Measurements from ENCODE around the gene GNA15. TPM values are rescaled to one million over a fixed set of nuclear protein-coding genes. Genes with fewer than 3 reads are reported as not detected.

GNA15 gene
- total and polyA plus RNA-seq, 2 donors (not counting 3 experiments of a cell fraction or from before 2014, with no cell fraction given), result 0.17 TPM; not detected in 1

GRCh38 chr19:3192228-3192635, 56.4 kb downstream of the GNA15 start:
- CTCF ChIA-PET, result interaction anchor here (1.4 kb wide), 1 partner anchor 11 kb away, joined by 4 read pairs; no protein-coding TSS in a partner anchor
- H3K4me2 ChIP-seq (ENCODE audit: insufficient read depth, low read length), result no peak overlapping the region
- no peaks in the 10 kb centered on the region for H3K9me1 ChIP-seq (replicated peaks; ENCODE audit: control insufficient read depth, extremely low read depth, insufficient read depth, low read length)
- H3K9ac ChIP-seq (replicated peaks; ENCODE audit: extremely low read depth, insufficient read depth, low read length), result no peak overlapping the region
- intact Hi-C loops (cut with micrococcal nuclease), result no loop called here
- no peaks in the 10 kb centered on the region for H3K9me3 ChIP-seq (replicated peaks; ENCODE audit: control insufficient read depth, insufficient read depth, low read length)
- TF ChIP-seq GATA2 (IDR thresholded peaks at IDR 0.05; ENCODE audit: insufficient read depth, insufficient read length, low read depth, low read length) (no peak), JUN (IDR thresholded peaks at IDR 0.05; ENCODE audit: borderline replicate concordance, insufficient read depth, insufficient read length, low read depth) (no peak), FOS (IDR thresholded peaks at IDR 0.05; ENCODE audit: borderline replicate concordance, insufficient read depth, low read length) (no peak), MYC (IDR thresholded peaks at IDR 0.05; ENCODE audit: low read depth, low read length) (no peak), MAX (IDR thresholded peaks at IDR 0.05; ENCODE audit: insufficient read depth, insufficient read length) (no peak), POLR2A (IDR thresholded peaks at IDR 0.05; ENCODE audit: low read depth, low read length) (no peak), POLR2AphosphoS5 (IDR thresholded peaks at IDR 0.05; ENCODE audit: insufficient read depth, low read depth, low read length) (no peak), CTCF (IDR thresholded peaks at IDR 0.05; ENCODE audit: extremely low read depth in 1 of 2, insufficient read depth in 1 of 2, low read depth in 1 of 2, low read length in 2 of 2) (no peak), EZH2 (IDR thresholded peaks at IDR 0.05; ENCODE audit: borderline replicate concordance, low read depth, low read length, severe bottlenecking) (no peak)
- no peak overlapping the region for H3K4me3 ChIP-seq (replicated peaks in 1 of 3; ENCODE audit: insufficient read depth in 1 of 3, low read depth in 1 of 3, low read length in 3 of 3)
- DNase-seq (ENCODE audit: low read depth, low spot score), result no peak
- H2AFZ ChIP-seq (ENCODE audit: low read depth, low read length), result no peak overlapping the region
- H3K79me2 ChIP-seq (ENCODE audit: control insufficient read depth, insufficient read depth, low read length), result peaks cover 44% of the 10 kb centered on the region
- dilution Hi-C loops (cut with MboI; ENCODE audit: extremely low pct_ligation_motif_present, low sequenced_read_pairs), result no loop called here
- H4K20me1 ChIP-seq (replicated peaks; ENCODE audit: control insufficient read depth, extremely low read depth, insufficient read depth, low read length), result no peaks in the 10 kb centered on the region
- POLR2A ChIA-PET, result no interaction called here
- H3K27me3 ChIP-seq (ENCODE audit: control insufficient read depth in 2 of 2, insufficient read depth in 2 of 2, low read length in 2 of 2), result no peaks in the 10 kb centered on the region
- BruUV-seq (replicated peaks), result no TSS peak
- H3K36me3 ChIP-seq (ENCODE audit: control insufficient read depth in 2 of 2, extremely low read depth in 1 of 2, insufficient read depth in 2 of 2, low read length in 2 of 2), result peaks cover 0 to 4% of the 10 kb centered on the region in 2 experiments
- H3K4me1 ChIP-seq (ENCODE audit: control insufficient read depth, extremely low read depth, insufficient read depth, low read length), result peaks cover 2% of the 10 kb centered on the region
- no peak for FAIRE-seq
- H3K27ac ChIP-seq (ENCODE audit: insufficient read depth, low read depth, low read length), result no peak overlapping the region

Data from endothelial cell of umbilical vein (primary cell).